ENCODE measurements around the gene CUL3. TPM values are rescaled to one million over a fixed set of nuclear protein-coding genes. Genes with fewer than 3 reads are reported as not detected.
"Not testable (repeated sequence)": the region's sequence is repeated elsewhere in the genome, so short reads cannot be mapped to it uniquely, and the experiment has no call there.

The CUL3 gene
- total RNA-seq, 2 donors from 2014 or later, result 47.4 to 74.1 TPM

DNA sequence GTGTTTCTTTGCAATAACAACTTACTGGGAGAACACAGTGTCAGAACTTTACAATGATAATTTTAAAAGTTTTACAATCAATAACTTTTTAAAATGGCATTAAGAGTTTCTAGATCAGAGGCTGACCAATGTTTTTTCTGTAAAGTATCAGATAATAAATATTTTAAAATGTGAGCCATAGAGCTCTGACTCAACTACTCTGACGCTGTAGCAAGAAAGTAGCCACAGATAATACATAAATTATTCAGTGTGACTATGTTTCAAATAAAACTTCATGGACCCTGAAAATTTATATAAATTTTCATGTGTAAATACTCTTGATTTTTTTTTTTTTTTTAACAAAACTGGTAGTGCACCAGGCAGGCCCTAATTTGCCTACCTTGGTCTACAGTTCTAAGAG lies 77.4 kb downstream of the CUL3 start:
- H3K9me3 ChIP-seq, result no peaks in the 10 kb centered on the region
- ATAC-seq (ENCODE audit: insufficient number of reproducible peaks, low FRiP score, low read depth) (no peak), DNase-seq (ENCODE audit: low spot score) (no peak)
- no peaks in the 10 kb centered on the region for H3K27me3 ChIP-seq (replicated peaks; ENCODE audit: insufficient read depth)
- peaks cover 7 to 14% of the 10 kb centered on the region in 2 donors for H3K4me1 ChIP-seq (ENCODE audit: control insufficient read depth in 1 of 2, low read depth in 2 of 2)
- peaks cover 12% of the 10 kb centered on the region for H3K36me3 ChIP-seq
- TF ChIP-seq CTCF (IDR thresholded peaks at IDR 0.05), result no peak
- H3K27ac ChIP-seq, result no peak overlapping the region
- H3K4me3 ChIP-seq, result no peak overlapping the region

DNA sequence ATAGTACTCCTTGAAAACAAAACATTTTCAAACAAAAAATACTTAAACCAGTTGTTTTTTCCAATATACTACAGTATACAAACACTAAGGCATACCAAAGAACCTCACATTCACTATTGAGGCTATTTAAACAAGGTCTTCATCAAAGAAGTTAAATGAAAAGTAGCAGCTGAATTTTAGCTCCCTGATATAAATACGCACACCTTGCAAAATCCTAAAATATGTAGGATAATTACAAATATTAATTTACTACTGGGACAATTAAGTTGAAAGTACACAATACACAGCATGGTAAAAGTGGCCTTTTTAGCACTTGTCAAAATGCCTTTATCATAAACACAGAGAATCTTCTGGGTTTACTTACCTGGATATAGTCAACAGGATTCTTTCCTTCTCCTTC lies 78.7 kb downstream of the CUL3 start:
- Histone ChIP-seq H3K4me1 (ENCODE audit: control insufficient read depth in 1 of 2, low read depth in 2 of 2) (peaks cover 7 to 14% of the 10 kb centered on the region in 2 donors), H3K36me3 (peaks cover 12% of the 10 kb centered on the region), H3K4me3 (no peak overlapping the region), H3K9me3 (no peaks in the 10 kb centered on the region), H3K27ac (no peak overlapping the region), H3K27me3 (replicated peaks; ENCODE audit: insufficient read depth) (no peaks in the 10 kb centered on the region)
- no peak for ATAC-seq (ENCODE audit: insufficient number of reproducible peaks, low FRiP score, low read depth)
- TF ChIP-seq CTCF (IDR thresholded peaks at IDR 0.05), result no peak
- no peak for DNase-seq (ENCODE audit: low spot score)

GRCh38 chr2:224498991-224499390 lies 86.2 kb downstream of the CUL3 start:
- Histone ChIP-seq H3K27ac (no peak overlapping the region), H3K36me3 (peaks cover 13% of the 10 kb centered on the region), H3K4me3 (no peak overlapping the region), H3K9me3 (no peaks in the 10 kb centered on the region), H3K4me1 (ENCODE audit: control insufficient read depth in 1 of 2, low read depth in 2 of 2) (no peaks in the 10 kb centered on the region), H3K27me3 (replicated peaks; ENCODE audit: insufficient read depth) (no peaks in the 10 kb centered on the region)
- no peak for TF ChIP-seq CTCF (IDR thresholded peaks at IDR 0.05)
- DNase-seq (ENCODE audit: low spot score) (no peak), ATAC-seq (ENCODE audit: insufficient number of reproducible peaks, low FRiP score, low read depth) (no peak)

DNA sequence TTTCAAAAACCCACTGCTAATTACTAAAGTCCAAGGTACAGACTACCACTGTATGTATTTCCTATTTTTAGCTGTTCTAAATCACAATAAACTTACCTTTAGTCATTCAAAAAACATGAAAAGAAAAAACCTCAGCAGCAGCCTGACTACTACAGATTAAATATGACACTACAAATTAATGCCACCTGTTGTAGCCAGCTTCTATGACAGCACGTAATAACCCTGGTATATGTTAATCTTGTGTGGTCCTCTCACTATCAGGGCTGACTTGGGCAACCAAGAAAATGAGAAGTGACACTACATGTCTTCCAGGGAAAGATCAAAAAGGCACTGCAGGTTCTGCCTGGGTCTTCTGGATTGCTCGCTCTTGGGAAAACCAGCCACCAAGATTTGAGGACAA lies 92.6 kb downstream of the CUL3 start:
- no peaks in the 10 kb centered on the region for H3K27me3 ChIP-seq (replicated peaks; ENCODE audit: insufficient read depth)
- no peaks in the 10 kb centered on the region for H3K4me1 ChIP-seq (ENCODE audit: control insufficient read depth in 1 of 2, low read depth in 2 of 2)
- no peaks in the 10 kb centered on the region for H3K9me3 ChIP-seq
- no peaks in the 10 kb centered on the region for H3K36me3 ChIP-seq
- no peak for DNase-seq (ENCODE audit: low spot score)
- no peak for TF ChIP-seq CTCF (IDR thresholded peaks at IDR 0.05)
- no peak for ATAC-seq (ENCODE audit: insufficient number of reproducible peaks, low FRiP score, low read depth)
- H3K27ac ChIP-seq, result no peak overlapping the region
- no peak overlapping the region for H3K4me3 ChIP-seq

DNA sequence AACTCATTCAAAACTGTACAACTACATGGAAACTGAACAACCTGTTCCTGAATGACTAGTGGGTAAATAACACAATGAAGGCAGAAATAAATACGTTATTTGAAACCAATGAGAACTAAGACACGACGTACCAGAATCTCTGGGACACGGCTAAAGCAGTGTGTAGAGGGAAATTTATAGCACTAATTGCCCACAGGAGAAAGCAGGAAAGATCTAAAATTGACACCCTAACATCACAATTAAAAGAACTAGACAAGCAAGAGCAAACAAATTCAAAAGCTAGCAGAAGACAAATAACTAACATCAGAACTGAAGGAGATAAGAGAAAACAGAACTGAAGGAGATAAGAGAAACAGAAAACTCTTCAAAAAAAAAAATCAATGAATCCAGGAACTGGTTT lies 97.2 kb downstream of the CUL3 start:
- not testable (repeated sequence) for H3K27ac ChIP-seq; H3K36me3 ChIP-seq; H3K4me3 ChIP-seq; H3K9me3 ChIP-seq; H3K27me3 ChIP-seq (replicated peaks; ENCODE audit: insufficient read depth); ATAC-seq (ENCODE audit: insufficient number of reproducible peaks, low FRiP score, low read depth); DNase-seq (ENCODE audit: low spot score)
- peaks cover 0 to 23% of the 10 kb centered on the region in 2 donors for H3K4me1 ChIP-seq (ENCODE audit: control insufficient read depth in 1 of 2, low read depth in 2 of 2)

DNA sequence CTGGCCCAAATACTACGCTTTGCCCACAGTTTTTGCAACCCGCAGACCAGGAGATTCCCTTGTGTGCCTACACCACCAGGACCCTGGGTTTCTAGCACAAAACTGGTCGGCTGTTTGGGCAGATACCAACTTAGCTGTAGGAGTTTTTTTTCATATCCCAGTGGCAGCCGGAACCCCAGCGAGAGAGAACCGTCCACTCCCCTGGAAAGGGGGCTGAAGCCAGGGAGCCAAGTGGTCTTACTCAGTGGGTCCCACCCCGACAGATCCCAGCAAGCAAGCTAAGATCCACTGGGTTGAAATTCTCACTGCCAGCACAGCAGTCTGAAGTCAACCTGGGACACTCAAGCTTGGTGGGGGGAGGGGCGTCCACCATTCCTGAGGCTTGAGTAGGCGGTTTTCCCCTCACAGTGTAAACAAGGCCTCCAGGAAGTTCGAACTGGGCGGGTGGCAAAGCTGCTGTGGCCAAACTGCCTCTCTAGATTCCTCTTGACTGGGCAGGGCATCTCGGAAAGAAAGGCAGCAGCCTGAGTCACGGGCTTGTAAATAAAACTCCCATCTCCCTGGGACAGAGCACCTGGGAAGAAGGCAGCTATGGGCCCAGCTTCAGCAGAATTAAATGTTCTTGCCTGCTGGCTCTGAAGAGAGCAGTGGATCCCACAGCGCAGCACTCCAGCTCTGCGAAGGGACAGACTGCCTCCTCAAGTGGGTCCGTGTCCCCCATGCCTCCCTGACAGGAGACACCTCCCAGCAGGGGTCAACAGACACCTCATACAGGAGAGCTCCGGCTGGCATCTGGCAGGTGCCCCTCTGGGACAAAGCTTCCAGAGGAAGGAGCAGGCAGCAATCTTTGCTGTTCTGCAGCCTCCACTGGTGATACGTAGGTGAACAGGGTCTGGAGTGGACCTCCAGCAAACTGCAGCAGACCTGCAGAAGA lies 99.8 kb downstream of the CUL3 start:
- not testable (repeated sequence) for H3K9me3 ChIP-seq; H3K36me3 ChIP-seq; H3K4me3 ChIP-seq; H3K27me3 ChIP-seq (replicated peaks; ENCODE audit: insufficient read depth)
- peak overlapping the region in 1 of 2 donors; percentile 6 for H3K27ac ChIP-seq
- DNase-seq (ENCODE audit: low spot score), result peak; percentile 7
- H3K4me1 ChIP-seq (ENCODE audit: control insufficient read depth in 1 of 2, low read depth in 2 of 2), result peaks cover 0 to 23% of the 10 kb centered on the region in 2 donors
- ATAC-seq (ENCODE audit: insufficient number of reproducible peaks, low FRiP score, low read depth), result peak; percentile 28

Measured in thoracic aorta (tissue), 2 donors.